K562 (cell line): ENCODE measurements around the gene TLR3. TPM values are rescaled to one million over a fixed set of nuclear protein-coding genes. Genes with fewer than 3 reads are reported as not detected.

Source experiments
- ATAC-seq: fragments of 200-7000 bp; cut with Tn5 transposase; 3 replicates; pipeline ENCODE4 v1.9.1; 2020; ENCODE audit warnings: moderate library complexity
- BruUV-seq: library from RNA; stranded (reverse); fragments of 400-500 nt; replicated peaks from 2 replicates; lab custom pipeline; 2021; lab: Mats Ljungman, UMichigan
- CTCF ChIA-PET: fragments of 300-600 bp; formaldehyde crosslinking; extraction: SDS; loops from one replicate; lab custom pipeline; 2021; ENCODE audit warnings: low intra/inter-chr PET ratio; lab: Yijun Ruan, JAX
- POLR2A ChIA-PET: fragments of 300-600, 350-650 bp; sonication (Branson Sonifier 250); formaldehyde crosslinking; extraction: SDS; loops from one replicate; lab custom pipeline; 2021; ENCODE audit warnings: antibody characterized with exemption, inconsistent platforms; lab: Yijun Ruan, JAX
- DNase-seq, 4 experiments: peaks; one replicate each; pipeline versions ENCODE4 v3.0.0 to v3.0.0-alpha.2; 2011 to 2018; ENCODE audit warnings: low spot score in 3 of 4, mixed read lengths in 3 of 4; ENCODE audit errors: extremely low read depth in 1 of 4
- FAIRE-seq: peaks from 2 replicates; lab custom pipeline; 2011; peaks lifted over from hg19 to GRCh38; lab: Jason Lieb, UNC
- H2AFZ ChIP-seq: 2 replicates; pipeline ENCODE4 v1.6.0; 2011; ENCODE audit warnings: low read depth, low read length, control low read depth, inconsistent platforms
- H3K27ac ChIP-seq: fragments of 200-600 bp; 3 replicates; pipeline ENCODE4 v1.8.0; 2011; ENCODE audit warnings: low read depth, mild to moderate bottlenecking, control low read depth, inconsistent platforms, low read length, moderate library complexity, mixed read lengths; ENCODE audit errors: extremely low read depth
- H3K27me3 ChIP-seq, 2 experiments: fragments of 300-600 bp in 1 of 2; 2 replicates in 1 of 2; 3 replicates in 1 of 2; pipeline versions ENCODE4 v1.6.0 to v1.8.0; 2011; ENCODE audit warnings: inconsistent platforms in 2 of 2, low read length in 2 of 2, mild to moderate bottlenecking in 1 of 2, mixed read lengths in 1 of 2, moderate library complexity in 1 of 2; ENCODE audit not compliant: control insufficient read depth in 2 of 2, insufficient read depth in 2 of 2
- H3K36me3 ChIP-seq: fragments of 300-600 bp; 3 replicates; pipeline ENCODE4 v1.8.0; 2011; ENCODE audit warnings: mild to moderate bottlenecking, low read length, inconsistent platforms; ENCODE audit not compliant: control insufficient read depth, insufficient read depth
- H3K4me1 ChIP-seq, 2 experiments: fragments of 200-600 bp in 1 of 2; replicated peaks in 1 of 2; 2 replicates in 1 of 2; 3 replicates in 1 of 2; pipeline versions ENCODE4 v1.5.1 to v1.8.0; 2011; ENCODE audit warnings: inconsistent platforms in 2 of 2, low read length in 2 of 2, mild to moderate bottlenecking in 1 of 2, mixed read lengths in 1 of 2, moderate library complexity in 1 of 2; ENCODE audit not compliant: control insufficient read depth in 2 of 2, insufficient read depth in 2 of 2
- H3K4me2 ChIP-seq: 2 replicates; pipeline ENCODE4 v1.6.1; 2011; ENCODE audit warnings: low read length, control low read depth, inconsistent platforms, mixed read lengths; ENCODE audit not compliant: insufficient read depth
- H3K4me3 ChIP-seq: fragments of 200-600 bp; sonication (generic), shearing (Covaris generic); 2 replicates; pipeline ENCODE4 v1.5.1; 2016; ENCODE audit warnings: control low read depth, inconsistent platforms
- H3K79me2 ChIP-seq: fragments of 200-600 bp; 3 replicates; pipeline ENCODE4 v1.8.0; 2011; ENCODE audit warnings: low read length, inconsistent platforms; ENCODE audit not compliant: control insufficient read depth, insufficient read depth
- H3K9ac ChIP-seq, 2 experiments: 2 replicates each; pipeline versions ENCODE4 v1.6.0 to v1.6.1; 2011; ENCODE audit warnings: low read depth in 2 of 2, low read length in 2 of 2, control low read depth in 1 of 2, inconsistent platforms in 1 of 2, mild to moderate bottlenecking in 1 of 2, mixed read lengths in 1 of 2; ENCODE audit not compliant: insufficient read depth in 1 of 2
- H3K9me1 ChIP-seq: one replicate; pipeline ENCODE4 v1.6.0; 2011; ENCODE audit warnings: inconsistent platforms, mild to moderate bottlenecking, low read length, moderate library complexity; ENCODE audit not compliant: control insufficient read depth, insufficient read depth
- H3K9me3 ChIP-seq: replicated peaks from 2 replicates; pipeline ENCODE4 v1.5.1; 2011; ENCODE audit warnings: low read depth, low read length, inconsistent platforms; ENCODE audit not compliant: control insufficient read depth, insufficient read depth
- H4K20me1 ChIP-seq: replicated peaks from 2 replicates; pipeline ENCODE4 v1.6.1; 2011; ENCODE audit warnings: low read length, inconsistent platforms, mixed read lengths; ENCODE audit not compliant: control insufficient read depth, insufficient read depth
- ATF4 ChIP-seq: fragments of 450-650 bp; formaldehyde crosslinking; IDR thresholded peaks from 2 replicates; pipeline ENCODE4 v1.4.0; 2022; ENCODE audit warnings: mild to moderate bottlenecking, moderate library complexity
- CREB1 ChIP-seq, 2 experiments: sonication (generic) in 1 of 2; formaldehyde crosslinking in 1 of 2; IDR thresholded peaks; 2 replicates each; pipeline versions ENCODE4 v1.6.1 to v1.8.0; 2012 to 2022; ENCODE audit warnings: inconsistent platforms in 1 of 2, mild to moderate bottlenecking in 1 of 2, missing genetic modification reagents in 1 of 2, moderate library complexity in 1 of 2
- MLLT1 ChIP-seq, 2 experiments: fragments of 450-650 bp; IDR thresholded peaks; 2 replicates each; pipeline ENCODE4 v1.6.1; 2016
- PATZ1 ChIP-seq: fragments of 250-450 bp; sonication (Bioruptor Pico); IDR thresholded peaks from 2 replicates; pipeline ENCODE4 v1.5.0; 2020; ENCODE audit warnings: mild to moderate bottlenecking, borderline replicate concordance
- SFPQ ChIP-seq: fragments of 200-400 bp; formaldehyde crosslinking; IDR thresholded peaks from 2 replicates; pipeline ENCODE4 v1.6.1; 2017; ENCODE audit warnings: mild to moderate bottlenecking, low read depth, low read length, moderate library complexity
- SMARCA5 ChIP-seq: fragments of 450-650 bp; IDR thresholded peaks from 2 replicates; pipeline ENCODE4 v1.6.1; 2016
- SPI1 ChIP-seq: IDR thresholded peaks from 2 replicates; pipeline ENCODE4 v1.6.1; 2011; ENCODE audit warnings: low read depth, low read length, control low read depth, borderline replicate concordance
- ZNF445 ChIP-seq: fragments of 250-450 bp; sonication (Bioruptor Pico); IDR thresholded peaks from 2 replicates; pipeline ENCODE4 v1.4.0; 2020; ENCODE audit warnings: low read depth, mild to moderate bottlenecking, moderate library complexity
- ZNF584 ChIP-seq: fragments of 200-800 bp; sonication (Bioruptor generic); IDR thresholded peaks from 2 replicates; pipeline ENCODE4 v1.6.1; 2016; ENCODE audit warnings: low read depth, mild to moderate bottlenecking, missing genetic modification characterization, missing compliant biosample characterization
- ZNF696 ChIP-seq: fragments of 250-450 bp; sonication (Bioruptor Pico); conservative IDR thresholded peaks from 2 replicates; pipeline ENCODE4 v1.4.0; 2020; ENCODE audit warnings: mild to moderate bottlenecking, moderate library complexity
- ZNF717 ChIP-seq: fragments of 250-450 bp; sonication (Bioruptor Pico); IDR thresholded peaks from 2 replicates; pipeline ENCODE4 v1.5.0; 2021
- ZSCAN29 ChIP-seq: fragments of 450-650 bp; IDR thresholded peaks from 2 replicates; pipeline ENCODE4 v1.6.1; 2017
- in situ Hi-C: fragments of 300-500 bp; cut with MboI; formaldehyde crosslinking; loops from 4 replicates; pipeline ENCODE4 v1.15.0; 2018; ENCODE audit warnings: inconsistent platforms, mixed read lengths
- intact Hi-C: fragments of 100-400 bp; cut with micrococcal nuclease; formaldehyde crosslinking; loops from 2 replicates; pipeline ENCODE4 v1.14.2; 2022
- polyA plus RNA-seq, 8 experiments: library from polyadenylated mRNA; depleted of rRNA in 4 of 8; stranded (reverse) in 5 of 8; unstranded in 3 of 8; fragments of >200 nt; fragmentation: Nextera tagmentation in 2 of 8; fragmentation: Illumina TruSeq in 1 of 8; extraction: Ambion mirVana in 2 of 8; extraction: Trizol in 1 of 8; gene quantifications; 2 replicates each; pipeline versions ENCODE4 v1.2.1 to v1.2.3, GENCODE V29; 2011 to 2014; ENCODE audit warnings: inconsistent platforms in 1 of 8, missing spikeins in 1 of 8
- total RNA-seq, 7 experiments: library from RNA; depleted of rRNA in 6 of 7; stranded (reverse); fragments of >200 nt in 6 of 7; fragmentation: Illumina TruSeq in 2 of 7; extraction: Trizol in 2 of 7; gene quantifications; 2 replicates each; pipeline versions ENCODE4 v1.2.1 to v1.2.3, GENCODE V29; 2011 to 2021; ENCODE audit warnings: low replicate concordance in 1 of 7

TLR3 gene
- total and polyA plus RNA-seq, 9 of the 15 experiments (the other 6 are each of a cell fraction or from before 2014, with no cell fraction given): 0.01 TPM; not detected in 8

- no peak for ATAC-seq
- H3K9me3 ChIP-seq: no peaks in the 10 kb centered on the region
- TF ChIP-seq ATF4 (CRISPR knock-in tag): no peak
- no peak for TF ChIP-seq SPI1
- no peak for TF ChIP-seq ZNF717 (CRISPR knock-in tag)
- TF ChIP-seq CREB1 (IDR thresholded peaks at IDR 0.05): no peak
- no peak for TF ChIP-seq CREB1 (CRISPR knock-in tag; IDR thresholded peaks at IDR 0.05)
- no peak for TF ChIP-seq ZNF445
- TF ChIP-seq PATZ1 (CRISPR knock-in tag): no peak
- no peak for TF ChIP-seq SFPQ
- TF ChIP-seq SMARCA5: no peak
- no peak for TF ChIP-seq ZNF584 (CRISPR knock-in tag)
- TF ChIP-seq ZNF696 (CRISPR knock-in tag): no peak
- TF ChIP-seq ZSCAN29: no peak
- no peak for TF ChIP-seq MLLT1 (IDR thresholded peaks at IDR 0.05)
- TF ChIP-seq, all 486 proteins: peak for 0
- Histone ChIP-seq H4K20me1 (no peaks in the 10 kb centered on the region), H3K9me1 (no peaks in the 10 kb centered on the region), H2AFZ (no peak overlapping the region), H3K9ac (no peak overlapping the region), H3K4me2 (no peak overlapping the region), H3K4me3 (no peak overlapping the region), H3K27ac (no peak overlapping the region), H3K4me1 (no peaks in the 10 kb centered on the region), H3K36me3 (no peaks in the 10 kb centered on the region), H3K79me2 (no peaks in the 10 kb centered on the region), H3K27me3 (peaks cover 7 to 22% of the 10 kb centered on the region in 2 experiments; a peak in 3 of 5 replicates)
- FAIRE-seq (no peak), DNase-seq (no peak)
- in situ Hi-C loops (no loop called here), intact Hi-C loops (no loop called here)
- ChIA-PET CTCF (no interaction called here), POLR2A (interaction anchor here (0.6 to 0.8 kb wide), 2 partner anchors 8 to 39 kb away, joined by 3 to 4 read pairs; no protein-coding TSS in a partner anchor)
- no TSS peak for BruUV-seq
These were observed 19.6 kb downstream of the TLR3 start for GRCh38 chr4:186088523-186088922.
